GM20431 (cell line): ENCODE measurements around the gene SNX5.

Source experiments
- in situ Hi-C: fragments of 300-500 bp; cut with MseI, MboI; formaldehyde crosslinking; loops from one replicate; pipeline ENCODE4 v1.15.0; 2020; ENCODE audit warnings: low sequenced_read_pairs; ENCODE audit not compliant: unreplicated experiment

The SNX5 gene

GRCh38 chr20:17943343-17943742, 25.3 kb downstream of the SNX5 start:
- in situ Hi-C loops = no loop called here

DNA sequence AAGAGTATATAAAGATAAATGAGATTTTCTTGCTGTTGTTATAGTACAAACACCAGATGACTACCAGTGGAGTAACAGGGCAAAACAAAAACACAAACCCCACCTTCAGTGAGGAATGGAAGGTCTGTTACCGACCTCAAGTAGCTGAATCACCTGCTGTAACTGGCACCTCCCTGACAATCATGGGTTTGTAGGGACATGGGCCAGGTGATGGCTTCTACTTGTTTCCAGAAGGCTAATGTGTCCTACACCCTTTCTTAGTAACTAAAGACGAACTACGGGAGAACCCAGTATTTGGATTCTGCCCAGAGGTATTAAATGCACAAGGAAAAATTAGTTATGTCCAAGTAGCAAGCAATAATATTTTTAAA, 26.8 kb downstream of the SNX5 start:
- in situ Hi-C loops = no loop called here

- in situ Hi-C loops = no loop called here
Observed at GRCh38 chr20:17941087-17941825, 27.3 kb downstream of the SNX5 start.

DNA sequence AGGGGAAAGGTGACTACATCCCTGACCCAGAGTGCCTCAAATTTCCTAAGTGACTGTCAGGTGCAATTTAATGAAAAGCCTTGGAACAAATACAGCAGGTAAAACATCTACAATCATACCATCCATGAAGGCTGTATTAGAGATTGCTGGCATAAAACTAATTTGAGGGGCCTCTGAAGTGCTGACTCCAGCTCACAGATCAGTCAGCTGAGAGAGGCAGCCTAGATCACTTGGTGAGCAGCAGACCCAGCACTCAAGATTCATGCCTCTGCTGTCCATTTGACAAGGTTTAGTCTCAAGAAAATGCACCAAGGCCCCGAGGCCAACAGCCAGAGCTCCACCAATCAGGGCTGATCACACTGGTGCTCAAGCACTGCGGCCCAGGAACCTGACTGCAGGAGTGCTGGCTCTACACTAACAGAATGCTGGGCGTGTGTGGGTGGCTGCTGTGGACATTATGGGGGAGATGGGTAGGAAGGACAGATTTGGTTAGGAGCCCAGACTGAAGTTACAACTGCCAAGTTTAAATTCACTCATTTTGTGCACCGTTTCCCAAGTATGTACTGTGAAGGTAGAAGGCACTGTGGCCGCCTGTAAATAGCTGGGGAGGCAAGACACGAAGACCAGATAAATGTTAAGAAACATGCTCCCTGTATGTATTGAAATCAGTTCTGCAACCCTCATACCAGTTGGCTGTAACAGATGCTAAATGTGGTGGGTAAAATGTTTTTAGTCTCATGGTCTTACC, 28.2 kb downstream of the SNX5 start:
- in situ Hi-C loops = no loop called here

- in situ Hi-C loops = no loop called here
Observed at GRCh38 chr20:17939622-17940223, 28.9 kb downstream of the SNX5 start.

DNA sequence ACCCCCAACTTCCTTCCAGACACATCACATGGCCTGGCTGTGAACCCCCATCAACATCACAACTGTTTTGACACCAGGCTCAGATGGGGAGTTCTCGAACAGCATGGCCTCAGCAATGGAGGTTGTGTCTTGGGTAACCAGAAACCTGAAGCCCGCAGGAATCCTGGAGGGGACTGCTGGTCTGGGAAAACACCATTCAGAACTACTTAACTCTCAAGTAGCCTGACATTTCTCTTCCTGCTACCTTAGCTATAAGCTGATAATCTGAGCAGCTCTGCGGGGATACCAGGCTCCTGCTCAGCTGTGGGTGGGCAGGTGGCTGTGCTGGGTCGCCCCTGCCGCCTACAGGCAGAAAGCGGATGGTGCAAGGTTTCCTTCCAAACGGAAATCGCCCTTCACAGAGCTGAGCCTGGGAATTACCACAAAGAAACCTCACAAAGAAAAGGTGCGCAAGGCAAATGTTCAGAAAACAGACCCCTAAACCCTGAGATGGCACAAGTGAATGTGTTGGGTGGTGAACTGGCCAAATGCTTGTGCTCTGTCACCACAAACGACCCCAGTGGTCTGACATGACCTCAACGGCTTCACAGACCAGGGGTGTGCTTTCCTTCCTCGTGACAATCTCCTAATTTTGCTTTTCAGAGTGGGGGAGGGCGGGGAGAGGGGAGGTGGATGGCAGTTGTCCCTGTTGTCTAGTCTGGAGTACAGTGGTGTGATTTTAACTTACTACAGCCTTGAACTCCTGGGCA, 29.5 kb downstream of the SNX5 start:
- in situ Hi-C loops = no loop called here

- in situ Hi-C loops = no loop called here
Observed at GRCh38 chr20:17936761-17937732, 31.5 kb downstream of the SNX5 start.

GRCh38 chr20:17936286-17936760, 32.3 kb downstream of the SNX5 start:
- in situ Hi-C loops = no loop called here

GRCh38 chr20:17935761-17936160, 32.8 kb downstream of the SNX5 start:
- in situ Hi-C loops = no loop called here

DNA sequence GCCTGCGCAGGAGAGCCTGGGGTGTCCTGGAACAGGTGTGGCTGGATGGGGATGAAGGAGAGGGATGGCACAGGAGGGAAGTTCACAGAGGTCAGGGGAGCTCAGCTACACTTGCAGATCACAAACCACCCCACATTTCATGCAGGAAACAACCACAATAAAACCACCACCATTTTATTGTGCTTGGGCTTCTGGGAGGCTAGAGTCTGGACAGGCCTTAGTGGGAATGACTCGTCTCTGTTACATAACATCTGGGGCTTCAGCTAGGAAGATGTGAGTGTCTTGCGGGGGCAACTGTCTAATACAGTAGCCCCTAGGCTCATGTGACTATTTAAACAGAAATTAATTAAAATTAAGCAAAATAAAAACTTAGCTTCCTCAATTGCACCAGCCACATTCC, 33.4 kb downstream of the SNX5 start:
- in situ Hi-C loops = no loop called here

DNA sequence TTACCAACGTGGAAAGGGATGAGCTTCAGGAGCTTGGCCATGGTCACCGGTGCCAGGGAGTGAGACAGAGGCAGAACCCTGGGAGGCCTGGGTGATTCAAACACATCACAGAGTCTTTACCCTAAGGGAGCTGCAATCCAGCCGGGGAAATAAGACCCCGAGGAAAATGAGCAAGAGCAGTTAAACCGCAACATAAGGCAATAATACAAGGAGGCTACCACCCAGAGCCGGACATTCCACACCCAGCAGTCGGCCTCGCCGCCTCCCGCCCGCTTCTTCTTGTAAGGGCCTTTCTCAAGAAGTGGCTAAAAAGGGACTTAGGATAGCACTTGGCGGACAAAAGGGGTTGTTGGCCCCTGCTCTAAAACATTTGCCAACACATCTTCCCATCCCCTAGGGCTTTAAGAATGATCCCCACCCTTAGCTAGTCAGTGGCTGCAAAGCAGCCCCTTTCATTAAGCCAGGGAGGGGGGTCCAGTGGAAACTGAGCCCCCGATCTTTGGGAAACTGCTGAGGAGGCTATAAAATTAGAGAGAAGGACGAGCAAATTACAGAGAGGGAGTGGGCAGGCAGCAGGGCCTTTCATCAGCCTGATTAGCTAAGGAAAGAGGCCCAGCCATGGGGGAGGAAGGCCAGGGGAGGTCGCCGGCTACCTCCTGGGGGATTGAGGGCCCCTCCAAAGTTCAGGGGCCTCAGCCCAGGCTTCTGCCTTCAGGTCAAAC, 34.3 kb downstream of the SNX5 start:
- in situ Hi-C loops = no loop called here

- in situ Hi-C loops = no loop called here
Observed at GRCh38 chr20:17933711-17934110, 34.9 kb downstream of the SNX5 start.

GRCh38 chr20:17933121-17933520, 35.5 kb downstream of the SNX5 start:
- in situ Hi-C loops = no loop called here

- in situ Hi-C loops = no loop called here
Observed at GRCh38 chr20:17932396-17932795, 36.2 kb downstream of the SNX5 start.

GRCh38 chr20:17931513-17931912, 37.1 kb downstream of the SNX5 start:
- in situ Hi-C loops = no loop called here

GRCh38 chr20:17928633-17929311, 39.8 kb downstream of the SNX5 start:
- in situ Hi-C loops = no loop called here

GRCh38 chr20:17928211-17928611, 40.4 kb downstream of the SNX5 start:
- in situ Hi-C loops = no loop called here

- in situ Hi-C loops = no loop called here
Observed at GRCh38 chr20:17925940-17926300, 42.7 kb downstream of the SNX5 start.
